Sigmoid colon (tissue), 7 donors: ENCODE data around the gene SUOX. TPM values are rescaled to one million over a fixed set of nuclear protein-coding genes. Genes with fewer than 3 reads are reported as not detected.

Experiments
- DNase-seq: peaks from one replicate; pipeline ENCODE4 v3.0.0-alpha.2; 2019
- H3K27ac ChIP-seq, 4 donors: fragments of 200-600 bp; sonication (generic); one replicate each; pipeline ENCODE4 v1.5.1; 2016 to 2019; ENCODE audit warnings: mild to moderate bottlenecking in 1 of 4
- H3K27me3 ChIP-seq, 3 donors: fragments of 200-600 bp; sonication (generic); one replicate each; pipeline ENCODE4 v1.5.1; 2019; ENCODE audit warnings: mild to moderate bottlenecking in 1 of 3
- H3K36me3 ChIP-seq, 4 donors: fragments of 200-600 bp; sonication (generic); one replicate each; pipeline ENCODE4 v1.5.1; 2016 to 2019
- H3K4me1 ChIP-seq, 4 donors: fragments of 200-600 bp; sonication (generic); one replicate each; pipeline ENCODE4 v1.5.1; 2017 to 2019
- H3K4me3 ChIP-seq, 4 donors: fragments of 200-600 bp; sonication (generic); one replicate each; pipeline ENCODE4 v1.5.1; 2017 to 2019; ENCODE audit warnings: mild to moderate bottlenecking in 2 of 4, moderate library complexity in 1 of 4
- H3K9me3 ChIP-seq, 4 donors: fragments of 200-600 bp in 3 of 4; sonication (generic) in 3 of 4; one replicate each; pipeline versions ENCODE4 v1.5.1 to v1.6.1; 2013 to 2019
- CTCF ChIP-seq, 4 experiments: fragments of 450-650 bp in 3 of 4; fragments of 200-600 bp in 1 of 4; IDR thresholded peaks; one replicate each; pipeline ENCODE4 v1.5.1; 2016 to 2019; ENCODE audit warnings: antibody characterized with exemption in 4 of 4, mild to moderate bottlenecking in 3 of 4, moderate library complexity in 2 of 4
- EP300 ChIP-seq, 4 donors: sonication (generic); formaldehyde crosslinking; IDR thresholded peaks; one replicate each; pipeline ENCODE4 v1.6.1; 2017; ENCODE audit warnings: antibody characterized with exemption in 4 of 4
- POLR2A ChIP-seq, 2 donors: fragments of 450-650 bp; IDR thresholded peaks; one replicate each; pipeline ENCODE4 v1.6.1; 2016; ENCODE audit warnings: antibody characterized with exemption in 2 of 2, mild to moderate bottlenecking in 2 of 2, moderate library complexity in 2 of 2
- POLR2AphosphoS5 ChIP-seq, 4 donors: sonication (generic); formaldehyde crosslinking; IDR thresholded peaks; one replicate each; pipeline ENCODE4 v1.6.1; 2017; ENCODE audit warnings: antibody characterized with exemption in 4 of 4
- WGBS, 2 donors: extraction: QIAGEN DNeasy Blood & Tissue Kit; methylation state at CpG; one replicate each; pipeline ENCODE4 v1.1.7; 2013; 5-methylcytosine and 5-hydroxymethylcytosine counted together
- intact Hi-C: fragments of 100-400 bp; cut with DNase I; formaldehyde crosslinking; loops from one replicate; pipeline ENCODE4 v1.15.1; 2023
- polyA plus RNA-seq, 3 donors: library from polyadenylated mRNA; stranded (reverse); fragments of 200-250 nt; gene quantifications; one replicate each; pipeline ENCODE4 v1.2.3, GENCODE V29; 2013
- total RNA-seq, 4 donors: library from RNA; depleted of rRNA; stranded (reverse); fragments of >200 nt; gene quantifications; one replicate each; pipeline ENCODE4 v1.1.0, GENCODE V29; 2016
- donor health status: healthy with polysubstance abuse.
- donor health status: Bipolar disorder and iron deficiency.
- donor health status: healthy.

The SUOX gene
- total and polyA plus RNA-seq, 7 donors, result 8.4 to 51.0 (median 20.9) TPM

DNA sequence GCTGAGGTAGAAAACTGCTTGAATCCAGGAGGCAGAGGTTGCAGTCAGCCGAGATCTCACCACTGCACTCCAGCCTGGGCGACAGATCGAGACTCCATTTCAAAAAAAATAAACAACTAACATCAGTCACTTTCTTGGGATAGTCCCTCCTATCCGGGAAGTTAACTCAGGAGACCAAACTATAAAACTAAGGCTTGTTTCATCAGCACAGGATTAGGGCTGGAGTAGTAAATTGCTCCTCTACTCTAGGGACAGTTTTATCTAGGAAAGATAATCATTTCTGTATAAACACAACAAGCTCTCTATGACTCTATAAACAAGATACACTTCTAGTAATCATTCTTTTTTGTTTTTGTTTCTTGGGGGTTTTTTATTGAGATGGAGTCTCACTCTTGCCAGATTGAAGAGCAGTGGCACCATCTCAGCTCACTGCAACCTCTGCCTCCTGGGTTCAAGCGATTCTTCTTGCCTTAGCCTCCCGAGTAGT lies 56.4 kb downstream of the SUOX start:
- Histone ChIP-seq H3K4me3 (no peak overlapping the region), H3K4me1 (no peaks in the 10 kb centered on the region), H3K9me3 (no peaks in the 10 kb centered on the region), H3K36me3 (no peaks in the 10 kb centered on the region), H3K27ac (no peak overlapping the region), H3K27me3 (no peaks in the 10 kb centered on the region)
- 79 to 81% methylated on average over 6 of the region's 6 CpGs for WGBS, 2 donors
- TF ChIP-seq POLR2AphosphoS5 (IDR thresholded peaks at IDR 0.05) (no peak), CTCF (IDR thresholded peaks at IDR 0.05) (no peak), POLR2A (IDR thresholded peaks at IDR 0.05) (no peak), EP300 (IDR thresholded peaks at IDR 0.05) (no peak)
- intact Hi-C loops, result no loop called here
- no peak for DNase-seq

Other genes with a start within 250 kb of the SUOX start
- 10 to 100 TPM; 49.0 to 81.9 (median 76.9) TPM for gene SARNP, start 179.6 kb upstream of the SUOX start, total RNA-seq
- gene SARNP, start 179.6 kb upstream of the SUOX start, polyA plus RNA-seq, result 100 to 1,000 TPM in 2 of 3 donors, 10 to 100 TPM in 1; 93.1 to 106 (median 104) TPM
- gene ORMDL2, start 179.2 kb upstream of the SUOX start, total RNA-seq, result 10 to 100 TPM in 2 of 4 donors, 1 to 10 TPM in 2; 9.1 to 18.1 (median 12.0) TPM
- gene ORMDL2, start 179.2 kb upstream of the SUOX start, polyA plus RNA-seq, result 10 to 100 TPM; 18.0 to 64.6 (median 32.4) TPM
- 10 to 100 TPM; 19.0 to 31.3 (median 25.4) TPM for gene DNAJC14, start 167.7 kb upstream of the SUOX start, total RNA-seq
- gene DNAJC14, start 167.7 kb upstream of the SUOX start, polyA plus RNA-seq, result 10 to 100 TPM; 13.2 to 27.2 (median 14.4) TPM
- 10 to 100 TPM in 1 of 4 donors, 1 to 10 TPM in 3; 6.0 to 18.0 (median 7.5) TPM for gene MMP19, start 154.3 kb upstream of the SUOX start, total RNA-seq
- 1 to 10 TPM; 1.2 to 6.0 (median 2.1) TPM for gene MMP19, start 154.3 kb upstream of the SUOX start, polyA plus RNA-seq
- gene PYM1, start 69.4 kb upstream of the SUOX start, total RNA-seq, result 10 to 100 TPM; 17.5 to 31.7 (median 27.6) TPM
- gene PYM1, start 69.4 kb upstream of the SUOX start, polyA plus RNA-seq, result 10 to 100 TPM; 59.9 to 93.9 (median 65.5) TPM
- 10 to 100 TPM; 21.4 to 76.4 (median 49.1) TPM for gene DGKA, start 66.1 kb upstream of the SUOX start, total RNA-seq
- gene DGKA, start 66.1 kb upstream of the SUOX start, polyA plus RNA-seq, result 10 to 100 TPM; 43.0 to 97.8 (median 44.4) TPM
- 1 to 10 TPM in 1 of 4 donors, under 1 TPM in 1, not detected in 2; 0.71 to 1.3 TPM for gene PMEL, start 31.2 kb upstream of the SUOX start, total RNA-seq
- 1 to 10 TPM; 1.2 to 1.8 (median 1.7) TPM for gene PMEL, start 31.2 kb upstream of the SUOX start, polyA plus RNA-seq
- 10 to 100 TPM; 11.4 to 27.7 (median 18.8) TPM for gene CDK2, start 30.4 kb upstream of the SUOX start, total RNA-seq
- 10 to 100 TPM in 2 of 3 donors, 1 to 10 TPM in 1; 7.2 to 23.4 (median 11.1) TPM for gene CDK2, start 30.4 kb upstream of the SUOX start, polyA plus RNA-seq
- gene RAB5B, start 23.2 kb upstream of the SUOX start, total RNA-seq, result 100 to 1,000 TPM in 3 of 4 donors, 10 to 100 TPM in 1; 92.8 to 102 (median 101) TPM
- gene RAB5B, start 23.2 kb upstream of the SUOX start, polyA plus RNA-seq, result 100 to 1,000 TPM in 1 of 3 donors, 10 to 100 TPM in 2; 82.8 to 113 (median 83.5) TPM
- gene IKZF4, start 23.8 kb downstream of the SUOX start, total RNA-seq, result 10 to 100 TPM in 1 of 4 donors, 1 to 10 TPM in 3; 2.3 to 23.8 (median 4.9) TPM
- 1 to 10 TPM in 2 of 3 donors, under 1 TPM in 1; 0.92 to 2.4 (median 1.2) TPM for gene IKZF4, start 23.8 kb downstream of the SUOX start, polyA plus RNA-seq
- 1,000 to 10,000 TPM in 2 of 4 donors, 100 to 1,000 TPM in 2; 130 to 3,746 (median 1,580) TPM for gene RPS26, start 44.6 kb downstream of the SUOX start, total RNA-seq
- 1,000 to 10,000 TPM; 1,901 to 2,147 (median 2,067) TPM for gene RPS26, start 44.6 kb downstream of the SUOX start, polyA plus RNA-seq
- 10 to 100 TPM; 10.2 to 21.4 (median 19.0) TPM for gene ERBB3, start 82.9 kb downstream of the SUOX start, total RNA-seq
- gene ERBB3, start 82.9 kb downstream of the SUOX start, polyA plus RNA-seq, result 10 to 100 TPM; 31.8 to 69.8 (median 37.0) TPM
- 100 to 1,000 TPM in 3 of 4 donors, 10 to 100 TPM in 1; 52.9 to 157 (median 110) TPM for gene PA2G4, start 107.3 kb downstream of the SUOX start, total RNA-seq
- 100 to 1,000 TPM in 1 of 3 donors, 10 to 100 TPM in 2; 68.4 to 136 (median 73.9) TPM for gene PA2G4, start 107.3 kb downstream of the SUOX start, polyA plus RNA-seq
- gene RPL41, start 119.4 kb downstream of the SUOX start, total RNA-seq, result 1,000 to 10,000 TPM; 1,926 to 5,407 (median 3,655) TPM
- gene RPL41, start 119.4 kb downstream of the SUOX start, polyA plus RNA-seq, result 1,000 to 10,000 TPM; 6,021 to 9,845 (median 6,338) TPM
- 1 to 10 TPM; 3.9 to 6.9 (median 4.8) TPM for gene ZC3H10, start 121.0 kb downstream of the SUOX start, total RNA-seq
- 1 to 10 TPM; 1.2 to 3.8 (median 1.4) TPM for gene ZC3H10, start 121.0 kb downstream of the SUOX start, polyA plus RNA-seq
- 100 to 1,000 TPM in 1 of 4 donors, 10 to 100 TPM in 3; 67.6 to 102 (median 88.7) TPM for gene ESYT1, start 131.0 kb downstream of the SUOX start, total RNA-seq
- gene ESYT1, start 131.0 kb downstream of the SUOX start, polyA plus RNA-seq, result 10 to 100 TPM in 2 of 3 donors, 1 to 10 TPM in 1; 9.0 to 73.9 (median 13.8) TPM
- 10 to 100 TPM; 37.7 to 90.6 (median 64.1) TPM for gene MYL6B, start 155.3 kb downstream of the SUOX start, total RNA-seq
- gene MYL6B, start 155.3 kb downstream of the SUOX start, polyA plus RNA-seq, result 10 to 100 TPM; 26.4 to 63.7 (median 32.3) TPM
- gene MYL6, start 161.1 kb downstream of the SUOX start, total RNA-seq, result 1,000 to 10,000 TPM; 6,491 to 9,553 (median 8,571) TPM
- 1,000 to 10,000 TPM; 3,150 to 7,537 (median 5,524) TPM for gene MYL6, start 161.1 kb downstream of the SUOX start, polyA plus RNA-seq
- gene SMARCC2, start 192.2 kb downstream of the SUOX start, total RNA-seq, result 100 to 1,000 TPM in 1 of 4 donors, 10 to 100 TPM in 3; 55.7 to 135 (median 70.7) TPM
- gene SMARCC2, start 192.2 kb downstream of the SUOX start, polyA plus RNA-seq, result 10 to 100 TPM; 18.0 to 44.4 (median 18.3) TPM
- gene RNF41, start 224.6 kb downstream of the SUOX start, total RNA-seq, result 100 to 1,000 TPM in 1 of 4 donors, 10 to 100 TPM in 3; 59.9 to 109 (median 78.0) TPM
- 10 to 100 TPM; 18.5 to 27.0 (median 25.2) TPM for gene RNF41, start 224.6 kb downstream of the SUOX start, polyA plus RNA-seq
- 10 to 100 TPM; 17.2 to 33.5 (median 31.6) TPM for gene NABP2, start 227.1 kb downstream of the SUOX start, total RNA-seq
- 10 to 100 TPM; 29.4 to 43.7 (median 32.6) TPM for gene NABP2, start 227.1 kb downstream of the SUOX start, polyA plus RNA-seq
- gene SLC39A5, start 232.8 kb downstream of the SUOX start, total RNA-seq, result not detected
- gene SLC39A5, start 232.8 kb downstream of the SUOX start, polyA plus RNA-seq, result 10 to 100 TPM; 30.0 to 74.0 (median 31.2) TPM